GM23338 (cell line): Measurements from ENCODE around the gene LRMDA. TPM values are rescaled to one million over a fixed set of nuclear protein-coding genes. Genes with fewer than 3 reads are reported as not detected.
A peak's percentile ranks its signal among the peaks of the same experiment; 100 is the strongest.

Experiments used
- ATAC-seq: fragments of 200-7000 bp; cut with Tn5 transposase; 3 replicates; pipeline ENCODE4 v1.9.1; 2020
- DNase-seq: peaks from one replicate; pipeline ENCODE4 v3.0.0-alpha.2; 2015; ENCODE audit warnings: low spot score
- H2AFZ ChIP-seq: fragments of 200-600 bp; sonication (generic); 2 replicates; pipeline ENCODE4 v1.8.0; 2016; ENCODE audit warnings: antibody characterized with exemption, mild to moderate bottlenecking, moderate library complexity
- H3F3A ChIP-seq: fragments of 200-600 bp; sonication (generic); replicated peaks from 2 replicates; pipeline ENCODE4 v1.8.0; 2017; ENCODE audit warnings: antibody characterized with exemption, mixed run types, low read depth
- H3K27ac ChIP-seq: fragments of 200-600 bp; sonication (generic); 2 replicates; pipeline ENCODE4 v1.6.1; 2016; ENCODE audit warnings: low read depth
- H3K27me3 ChIP-seq: fragments of 200-600 bp; sonication (generic); 2 replicates; pipeline ENCODE4 v1.8.0; 2016; ENCODE audit warnings: mild to moderate bottlenecking, mixed run types, moderate library complexity; ENCODE audit not compliant: insufficient read depth
- H3K36me3 ChIP-seq: fragments of 200-600 bp; sonication (generic); 2 replicates; pipeline ENCODE4 v1.8.0; 2016; ENCODE audit warnings: mild to moderate bottlenecking; ENCODE audit not compliant: insufficient read depth
- H3K4me1 ChIP-seq: fragments of 200-600 bp; sonication (generic); 2 replicates; pipeline ENCODE4 v1.8.0; 2016; ENCODE audit warnings: mild to moderate bottlenecking, moderate library complexity; ENCODE audit not compliant: insufficient read depth
- H3K4me2 ChIP-seq: fragments of 200-600 bp; sonication (generic); 2 replicates; pipeline ENCODE4 v1.7.1; 2017; ENCODE audit warnings: mixed run types
- H3K4me3 ChIP-seq: fragments of 200-600 bp; sonication (generic); 2 replicates; pipeline ENCODE4 v1.6.1; 2016; ENCODE audit warnings: mixed run types
- H3K79me2 ChIP-seq: fragments of 200-600 bp; sonication (generic); replicated peaks from 2 replicates; pipeline ENCODE4 v1.8.0; 2017; ENCODE audit warnings: mild to moderate bottlenecking; ENCODE audit not compliant: insufficient read depth
- H3K9me2 ChIP-seq: fragments of 200-600 bp; sonication (generic); 2 replicates; pipeline ENCODE4 v1.8.0; 2017; ENCODE audit not compliant: insufficient read depth
- H4K20me1 ChIP-seq: fragments of 200-600 bp; sonication (generic); replicated peaks from 2 replicates; pipeline ENCODE4 v1.8.0; 2017; ENCODE audit warnings: mild to moderate bottlenecking; ENCODE audit not compliant: insufficient read depth
- H3K27ac Mint-ChIP-seq: 2 replicates; pipeline ENCODE4 v1.8.0; 2020; ENCODE audit warnings: inconsistent platforms, mild to moderate bottlenecking, moderate library complexity, mixed read lengths
- H3K27me3 Mint-ChIP-seq: 3 replicates; pipeline ENCODE4 v1.8.0; 2022; ENCODE audit warnings: low read depth, mild to moderate bottlenecking, moderate library complexity, mixed read lengths, inconsistent platforms; ENCODE audit not compliant: insufficient read depth, poor library complexity
- H3K36me3 Mint-ChIP-seq: 3 replicates; pipeline ENCODE4 v1.8.0; 2021; ENCODE audit warnings: low read depth, mild to moderate bottlenecking, inconsistent platforms, moderate library complexity, mixed read lengths
- H3K4me1 Mint-ChIP-seq: 3 replicates; pipeline ENCODE4 v1.8.0; 2020; ENCODE audit warnings: mild to moderate bottlenecking, inconsistent platforms, mixed read lengths
- H3K4me3 Mint-ChIP-seq: 3 replicates; pipeline ENCODE4 v1.8.0; 2021; ENCODE audit warnings: moderate library complexity, mild to moderate bottlenecking, inconsistent platforms, mixed read lengths
- H3K9me3 Mint-ChIP-seq: 3 replicates; pipeline ENCODE4 v1.8.0; 2020; ENCODE audit warnings: moderate library complexity, mild to moderate bottlenecking, inconsistent platforms, mixed read lengths
- CREB1 ChIP-seq: fragments of 250-450 bp; sonication (Bioruptor Pico); IDR thresholded peaks from 2 replicates; pipeline ENCODE4 v1.5.0; 2020; ENCODE audit warnings: low read depth, mild to moderate bottlenecking, moderate library complexity
- CTCF ChIP-seq, 2 experiments: fragments of 200-600 bp in 1 of 2; sonication (generic) in 1 of 2; conservative IDR thresholded peaks; 2 replicates each; pipeline versions ENCODE4 v1.5.1 to v1.6.1; 2016 to 2017; ENCODE audit warnings: antibody characterized with exemption in 2 of 2, low read depth in 2 of 2, mild to moderate bottlenecking in 2 of 2, moderate library complexity in 1 of 2
- ETS1 ChIP-seq: IDR thresholded peaks from 2 replicates; pipeline ENCODE4 v1.6.1; 2016; ENCODE audit warnings: antibody characterized with exemption
- EZH2 ChIP-seq: fragments of 200-600 bp; sonication (generic); IDR thresholded peaks from one replicate; pipeline ENCODE4 v1.8.0; 2017; ENCODE audit warnings: antibody characterized with exemption, mild to moderate bottlenecking, low read depth; ENCODE audit not compliant: unreplicated experiment
- EZH2phosphoT487 ChIP-seq: fragments of 200-600 bp; sonication (generic); IDR thresholded peaks from one replicate; pipeline ENCODE4 v1.8.1; 2018; ENCODE audit warnings: antibody characterized with exemption; ENCODE audit not compliant: unreplicated experiment
- JUNB ChIP-seq: IDR thresholded peaks from one replicate; pipeline ENCODE4 v1.6.1; 2016; ENCODE audit warnings: antibody characterized with exemption; ENCODE audit not compliant: unreplicated experiment
- NANOG ChIP-seq: IDR thresholded peaks from 2 replicates; pipeline ENCODE4 v1.6.1; 2016; ENCODE audit warnings: antibody characterized with exemption, borderline replicate concordance
- POLR2AphosphoS5 ChIP-seq: IDR thresholded peaks from 2 replicates; pipeline ENCODE4 v1.6.1; 2016; ENCODE audit warnings: antibody characterized with exemption, low read depth
- REST ChIP-seq: IDR thresholded peaks from one replicate; pipeline ENCODE4 v1.6.1; 2018; ENCODE audit warnings: antibody characterized with exemption; ENCODE audit not compliant: unreplicated experiment
- STAT1 ChIP-seq: IDR thresholded peaks from one replicate; pipeline ENCODE4 v1.6.1; 2016; ENCODE audit warnings: antibody characterized with exemption; ENCODE audit not compliant: unreplicated experiment
- ZNF114 ChIP-seq: fragments of 250-450 bp; sonication (Bioruptor Pico); IDR thresholded peaks from 2 replicates; pipeline ENCODE4 v1.5.0; 2020; ENCODE audit warnings: mild to moderate bottlenecking, moderate library complexity
- ZNF331 ChIP-seq: fragments of 250-450 bp; sonication (Bioruptor Pico); IDR thresholded peaks from 2 replicates; pipeline ENCODE4 v1.5.0; 2020; ENCODE audit warnings: low read depth, mild to moderate bottlenecking, moderate library complexity
- ZNF462 ChIP-seq: fragments of 250-450 bp; sonication (Bioruptor Pico); IDR thresholded peaks from 2 replicates; pipeline ENCODE4 v1.5.0; 2020; ENCODE audit warnings: mild to moderate bottlenecking, moderate library complexity
- polyA plus RNA-seq: library from polyadenylated mRNA; unstranded; fragments of >200 nt; fragmentation: Nextera tagmentation; extraction: Ambion mirVana; gene quantifications from 2 replicates; pipeline ENCODE4 v1.2.1, GENCODE V29; 2016
- total RNA-seq: library from RNA; depleted of rRNA; stranded (reverse); fragments of >200 nt; shearing (Covaris generic); gene quantifications from 2 replicates; pipeline ENCODE4 v1.2.3, GENCODE V29; 2014

The LRMDA gene
- total and polyA plus RNA-seq, 2 experiments from 2014 or later, result 0.90 to 1.8 TPM

GRCh38 chr10:75542084-75542483 is 110.7 kb downstream of the LRMDA start:
- Mint-ChIP-seq H3K36me3 (peaks cover 3% of the 10 kb centered on the region; the same call in 2 of the 3 replicates), H3K4me3 (no peak overlapping the region; the same call in 2 of the 3 replicates), H3K9me3 (no peaks in the 10 kb centered on the region; the same call in 2 of the 3 replicates), H3K27me3 (peaks cover 9% of the 10 kb centered on the region), H3K4me1 (peaks cover 61% of the 10 kb centered on the region), H3K27ac (no peak overlapping the region)
- TF ChIP-seq CREB1 (no peak), NANOG (no peak), ZNF114 (CRISPR knock-in tag) (no peak), EZH2 (no peak), POLR2AphosphoS5 (no peak), ETS1 (no peak), STAT1 (no peak), CTCF (conservative IDR thresholded peaks at IDR 0.05; ENCODE audit: low read depth in 2 of 2) (no peak), ZNF462 (CRISPR knock-in tag) (no peak), JUNB (no peak), EZH2phosphoT487 (no peak), REST (no peak), ZNF331 (CRISPR knock-in tag) (no peak)
- no peak overlapping the region for H3K27ac ChIP-seq
- H3F3A ChIP-seq, result no peaks in the 10 kb centered on the region
- peaks cover 45% of the 10 kb centered on the region for H3K4me1 ChIP-seq
- H3K9me2 ChIP-seq, result no peaks in the 10 kb centered on the region
- H3K36me3 ChIP-seq, result no peaks in the 10 kb centered on the region
- DNase-seq, result no peak
- H3K4me2 ChIP-seq, result peak overlapping the region; percentile 34; the same call in 1 of the 2 replicates
- no peaks in the 10 kb centered on the region for H4K20me1 ChIP-seq
- no peaks in the 10 kb centered on the region for H3K79me2 ChIP-seq
- ATAC-seq, result peak; percentile 28; the same call in 2 of the 3 replicates
- no peaks in the 10 kb centered on the region for H3K27me3 ChIP-seq
- H2AFZ ChIP-seq, result no peak overlapping the region
- no peak overlapping the region for H3K4me3 ChIP-seq
